HepG2 (cell line): ENCODE data around the gene UST. TPM values are rescaled to one million over a fixed set of nuclear protein-coding genes. Genes with fewer than 3 reads are reported as not detected.
A peak's percentile ranks its signal among the peaks of the same experiment; 100 is the strongest.

Experiments used
- AKAP8 ChIP-seq: sonication (generic); formaldehyde crosslinking; IDR thresholded peaks from 2 replicates; pipeline ENCODE4 v1.5.1; 2020; ENCODE audit warnings: mild to moderate bottlenecking, missing genetic modification reagents
- DNMT1 ChIP-seq: sonication (generic); formaldehyde crosslinking; IDR thresholded peaks from 2 replicates; pipeline ENCODE4 v1.5.1; 2020; ENCODE audit warnings: mild to moderate bottlenecking, missing genetic modification reagents
- HIVEP1 ChIP-seq: sonication (generic); formaldehyde crosslinking; IDR thresholded peaks from 2 replicates; pipeline ENCODE4 v1.4.0; 2020; ENCODE audit warnings: mild to moderate bottlenecking, missing genetic modification reagents
- MAF1 ChIP-seq: sonication (generic); formaldehyde crosslinking; IDR thresholded peaks from 2 replicates; pipeline ENCODE4 v1.5.0; 2020; ENCODE audit warnings: missing genetic modification reagents, borderline replicate concordance
- MBD4 ChIP-seq: IDR thresholded peaks from 2 replicates; pipeline ENCODE4 v1.6.1; 2012; ENCODE audit warnings: low read length, inconsistent platforms, borderline replicate concordance
- NONO ChIP-seq, 2 experiments: fragments of 450-650 bp in 1 of 2; sonication (generic) in 1 of 2; formaldehyde crosslinking in 1 of 2; IDR thresholded peaks in 1 of 2; conservative IDR thresholded peaks in 1 of 2; 2 replicates each; pipeline versions ENCODE4 v1.6.1 to v1.8.0; 2017 to 2022; ENCODE audit warnings: mild to moderate bottlenecking in 1 of 2, missing genetic modification reagents in 1 of 2, moderate library complexity in 1 of 2
- POLR2A ChIP-seq, 2 experiments: IDR thresholded peaks; 2 replicates each; pipeline ENCODE4 v1.6.1; 2011; ENCODE audit warnings: low read depth in 2 of 2, low read length in 2 of 2, mild to moderate bottlenecking in 1 of 2, moderate library complexity in 1 of 2; ENCODE audit not compliant: insufficient read depth in 1 of 2
- PPARG ChIP-seq: conservative IDR thresholded peaks from 2 replicates; pipeline ENCODE4 v1.6.1; 2016; ENCODE audit warnings: missing biosample characterization, missing genetic modification reagents
- SYNCRIP ChIP-seq: fragments of 200-400 bp; formaldehyde crosslinking; IDR thresholded peaks from 2 replicates; pipeline ENCODE4 v1.6.1; 2018; ENCODE audit warnings: mild to moderate bottlenecking, low read depth, low read length; ENCODE audit not compliant: insufficient read depth
- ZBTB37 ChIP-seq: sonication (generic); formaldehyde crosslinking; IDR thresholded peaks from 2 replicates; pipeline ENCODE4 v1.4.0; 2020; ENCODE audit warnings: mild to moderate bottlenecking, missing genetic modification reagents
- ZNF12 ChIP-seq: sonication (generic); formaldehyde crosslinking; IDR thresholded peaks from 2 replicates; pipeline ENCODE4 v1.5.0; 2020; ENCODE audit warnings: missing genetic modification reagents
- ZNF318 ChIP-seq: sonication (generic); formaldehyde crosslinking; IDR thresholded peaks from 2 replicates; pipeline ENCODE4 v1.4.0; 2020; ENCODE audit warnings: mild to moderate bottlenecking, missing genetic modification reagents
- ZNF644 ChIP-seq: IDR thresholded peaks from 2 replicates; pipeline ENCODE4 v1.6.1; 2016; ENCODE audit warnings: low read depth
- ZNF709 ChIP-seq: sonication (generic); formaldehyde crosslinking; IDR thresholded peaks from 2 replicates; pipeline ENCODE4 v1.5.0; 2020; ENCODE audit warnings: mild to moderate bottlenecking, missing genetic modification reagents
- ZNF878 ChIP-seq: sonication (generic); formaldehyde crosslinking; IDR thresholded peaks from 2 replicates; pipeline ENCODE4 v1.8.1; 2023; ENCODE audit warnings: mild to moderate bottlenecking, missing genetic modification reagents, moderate library complexity
- polyA plus RNA-seq, 8 experiments: library from polyadenylated mRNA; depleted of rRNA in 3 of 8; stranded (reverse) in 7 of 8; unstranded in 1 of 8; fragments of >200 nt; fragmentation: Illumina TruSeq in 4 of 8; extraction: Trizol in 4 of 8; gene quantifications; 2 replicates each; pipeline versions ENCODE4 v1.2.1 to v1.2.3, GENCODE V29; 2011 to 2016; ENCODE audit warnings: low read depth in 4 of 8, missing spikeins in 1 of 8, mixed read lengths in 1 of 8; ENCODE audit not compliant: insufficient read depth in 1 of 8
- total RNA-seq, 5 experiments: library from RNA; depleted of rRNA; stranded (reverse); fragments of >200 nt; fragmentation: Illumina TruSeq; extraction: Trizol; gene quantifications; 2 replicates each; pipeline ENCODE4 v1.2.3, GENCODE V29; 2016; ENCODE audit warnings: low read depth in 1 of 5
- TF ChIP-seq, protein P1 (sequence below): sonication (generic); formaldehyde crosslinking; IDR thresholded peaks from 2 replicates; pipeline ENCODE4 v1.8.0; 2022; ENCODE audit warnings: missing genetic modification reagents, mild to moderate bottlenecking, borderline replicate concordance
- TF ChIP-seq, protein P2 (sequence below): IDR thresholded peaks from 2 replicates; pipeline ENCODE4 v1.6.1; 2016; ENCODE audit warnings: low read depth

Gene UST
- total and polyA plus RNA-seq, 2 of the 13 experiments (the other 11 are each of a cell fraction or from before 2014, with no cell fraction given): 0.27 TPM; not detected in 1

- TF ChIP-seq MBD4 (no peak), ZNF12 (CRISPR knock-in tag) (peak; percentile 84), ZNF878 (CRISPR knock-in tag) (no peak), DNMT1 (CRISPR knock-in tag) (no peak), AKAP8 (CRISPR knock-in tag) (no peak), PPARG (CRISPR knock-in tag) (peak; percentile 8; the same call in 1 of the 2 replicates), NONO (IDR thresholded peaks at IDR 0.05) (no peak), NONO (CRISPR knock-in tag; conservative IDR thresholded peaks at IDR 0.05) (peak; percentile 64; the same call in 1 of the 2 replicates), SYNCRIP (no peak), POLR2A (IDR thresholded peaks at IDR 0.05; ENCODE audit: insufficient read depth in 1 of 2, low read depth in 2 of 2, low read length in 2 of 2) (peak in 1 of 2 experiments; percentile 16; a peak in 1 of 4 replicates), ZNF318 (CRISPR knock-in tag) (no peak), MAF1 (CRISPR knock-in tag) (no peak), HIVEP1 (CRISPR knock-in tag) (no peak), ZNF644 (CRISPR knock-in tag) (0 out of 2 replicates have a peak, but pooled peaks have one; percentile 39), ZNF709 (CRISPR knock-in tag) (no peak), ZBTB37 (CRISPR knock-in tag) (peak; percentile 84; the same call in 1 of the 2 replicates)
- TF ChIP-seq, protein P1, sequence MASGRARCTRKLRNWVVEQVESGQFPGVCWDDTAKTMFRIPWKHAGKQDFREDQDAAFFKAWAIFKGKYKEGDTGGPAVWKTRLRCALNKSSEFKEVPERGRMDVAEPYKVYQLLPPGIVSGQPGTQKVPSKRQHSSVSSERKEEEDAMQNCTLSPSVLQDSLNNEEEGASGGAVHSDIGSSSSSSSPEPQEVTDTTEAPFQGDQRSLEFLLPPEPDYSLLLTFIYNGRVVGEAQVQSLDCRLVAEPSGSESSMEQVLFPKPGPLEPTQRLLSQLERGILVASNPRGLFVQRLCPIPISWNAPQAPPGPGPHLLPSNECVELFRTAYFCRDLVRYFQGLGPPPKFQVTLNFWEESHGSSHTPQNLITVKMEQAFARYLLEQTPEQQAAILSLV (CRISPR knock-in tag): no peak
- TF ChIP-seq, protein P2, sequence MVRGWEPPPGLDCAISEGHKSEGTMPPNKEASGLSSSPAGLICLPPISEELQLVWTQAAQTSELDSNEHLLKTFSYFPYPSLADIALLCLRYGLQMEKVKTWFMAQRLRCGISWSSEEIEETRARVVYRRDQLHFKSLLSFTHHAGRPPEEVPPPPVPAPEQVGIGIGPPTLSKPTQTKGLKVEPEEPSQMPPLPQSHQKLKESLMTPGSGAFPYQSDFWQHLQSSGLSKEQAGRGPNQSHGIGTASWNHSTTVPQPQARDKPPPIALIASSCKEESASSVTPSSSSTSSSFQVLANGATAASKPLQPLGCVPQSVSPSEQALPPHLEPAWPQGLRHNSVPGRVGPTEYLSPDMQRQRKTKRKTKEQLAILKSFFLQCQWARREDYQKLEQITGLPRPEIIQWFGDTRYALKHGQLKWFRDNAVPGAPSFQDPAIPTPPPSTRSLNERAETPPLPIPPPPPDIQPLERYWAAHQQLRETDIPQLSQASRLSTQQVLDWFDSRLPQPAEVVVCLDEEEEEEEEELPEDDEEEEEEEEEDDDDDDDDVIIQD (CRISPR knock-in tag): peak; percentile 74; the same call in 1 of the 2 replicates
Observed at GRCh38 chr6:149060985-149061760, 314.3 kb downstream of the UST start (continued).
